Sigmoid colon (tissue), 4 donors: Measurements from ENCODE around the gene PPP1R3D.

Experiments
- CTCF ChIP-seq, 4 experiments: fragments of 450-650 bp in 3 of 4; fragments of 200-600 bp in 1 of 4; IDR thresholded peaks; one replicate each; pipeline ENCODE4 v1.5.1; 2016 to 2019; ENCODE audit warnings: antibody characterized with exemption in 4 of 4, mild to moderate bottlenecking in 3 of 4, moderate library complexity in 2 of 4
- POLR2AphosphoS5 ChIP-seq, 4 donors: sonication (generic); formaldehyde crosslinking; IDR thresholded peaks; one replicate each; pipeline ENCODE4 v1.6.1; 2017; ENCODE audit warnings: antibody characterized with exemption in 4 of 4

GRCh38 chr20:59908855-59909254 lies 31.2 kb downstream of the PPP1R3D start:
- no peak for TF ChIP-seq CTCF (IDR thresholded peaks at IDR 0.05)
- no peak for TF ChIP-seq POLR2AphosphoS5 (IDR thresholded peaks at IDR 0.05)
